Caco-2 (cell line): ENCODE data around the gene MORC3. TPM values are rescaled to one million over a fixed set of nuclear protein-coding genes. Genes with fewer than 3 reads are reported as not detected.

ENCODE experiments used
- BruUV-seq: library from RNA; stranded (reverse); fragments of 400-500 nt; replicated peaks from 2 replicates; lab custom pipeline; 2021; lab: Mats Ljungman, UMichigan
- CTCF ChIA-PET: fragments of 300-600 bp; sonication (Branson Sonifier 250); formaldehyde crosslinking; loops from one replicate; lab custom pipeline; 2022; ENCODE audit warnings: antibody characterized with exemption; lab: Charles Lee
- POLR2A ChIA-PET: fragments of 300-600 bp; sonication (Branson Sonifier 250); formaldehyde crosslinking; loops from one replicate; lab custom pipeline; 2022; ENCODE audit warnings: antibody characterized with exemption; lab: Charles Lee
- DNase-seq, 2 experiments: peaks; one replicate each; pipeline versions ENCODE4 v3.0.0 to v3.0.0-alpha.2; 2020 to 2022
- H3K27me3 ChIP-seq: replicated peaks from 2 replicates; pipeline ENCODE4 v1.6.0; 2011; ENCODE audit warnings: low read length; ENCODE audit not compliant: control insufficient read depth, insufficient read depth
- H3K36me3 ChIP-seq: 2 replicates; pipeline ENCODE4 v1.5.1; 2011; ENCODE audit warnings: low read length; ENCODE audit not compliant: control insufficient read depth, insufficient read depth
- H3K4me1 ChIP-seq: fragments of 250-450 bp; sonication (Bioruptor Pico); 2 replicates; pipeline ENCODE4 v1.5.1; 2020; ENCODE audit warnings: mild to moderate bottlenecking
- H3K4me3 ChIP-seq: 2 replicates; pipeline ENCODE4 v1.5.1; 2011; ENCODE audit warnings: low read depth, mild to moderate bottlenecking, control low read depth, low read length
- H3K9me3 ChIP-seq: fragments of 250-450 bp; sonication (Bioruptor Pico); 2 replicates; pipeline ENCODE4 v1.5.1; 2020; ENCODE audit warnings: mild to moderate bottlenecking, moderate library complexity
- H3K27ac Mint-ChIP-seq: one replicate; pipeline ENCODE4 v1.8.0; 2022; ENCODE audit warnings: mixed read lengths; ENCODE audit not compliant: unreplicated experiment
- H3K27me3 Mint-ChIP-seq: one replicate; pipeline ENCODE4 v1.8.0; 2022; ENCODE audit warnings: mixed read lengths; ENCODE audit not compliant: insufficient read depth, unreplicated experiment
- H3K36me3 Mint-ChIP-seq: one replicate; pipeline ENCODE4 v1.8.0; 2022; ENCODE audit warnings: mild to moderate bottlenecking, mixed read lengths; ENCODE audit not compliant: insufficient read depth, unreplicated experiment
- H3K4me1 Mint-ChIP-seq: one replicate; pipeline ENCODE4 v1.8.0; 2022; ENCODE audit warnings: low read depth, mixed read lengths; ENCODE audit not compliant: unreplicated experiment
- H3K4me3 Mint-ChIP-seq: one replicate; pipeline ENCODE4 v1.8.0; 2022; ENCODE audit warnings: mild to moderate bottlenecking, moderate library complexity, mixed read lengths; ENCODE audit not compliant: unreplicated experiment
- H3K9me3 Mint-ChIP-seq: one replicate; pipeline ENCODE4 v1.8.0; 2022; ENCODE audit warnings: mixed read lengths; ENCODE audit not compliant: unreplicated experiment
- intact Hi-C: fragments of 100-400 bp; cut with micrococcal nuclease; formaldehyde crosslinking; loops from one replicate; pipeline ENCODE4 v1.10.0; 2022; ENCODE audit not compliant: unreplicated experiment
- total RNA-seq: library from RNA; stranded (reverse); gene quantifications from 2 replicates; pipeline ENCODE4 v1.2.3, GENCODE V29; 2022
- TF ChIP-seq, protein P1 (sequence below), 2 experiments: fragments of 200-600 bp in 1 of 2; IDR thresholded peaks; 1 replicate in 1 of 2; 2 replicates in 1 of 2; pipeline versions ENCODE4 v1.5.1 to v1.8.0; 2011 to 2022; ENCODE audit warnings: antibody characterized with exemption in 1 of 2, control low read depth in 1 of 2, inconsistent platforms in 1 of 2, low read depth in 1 of 2, low read length in 1 of 2, mild to moderate bottlenecking in 1 of 2, moderate library complexity in 1 of 2; ENCODE audit not compliant: insufficient read depth in 1 of 2, severe bottlenecking in 1 of 2, unreplicated experiment in 1 of 2

Gene MORC3
- total RNA-seq, 1 experiment from 2014 or later = 23.3 TPM

DNA sequence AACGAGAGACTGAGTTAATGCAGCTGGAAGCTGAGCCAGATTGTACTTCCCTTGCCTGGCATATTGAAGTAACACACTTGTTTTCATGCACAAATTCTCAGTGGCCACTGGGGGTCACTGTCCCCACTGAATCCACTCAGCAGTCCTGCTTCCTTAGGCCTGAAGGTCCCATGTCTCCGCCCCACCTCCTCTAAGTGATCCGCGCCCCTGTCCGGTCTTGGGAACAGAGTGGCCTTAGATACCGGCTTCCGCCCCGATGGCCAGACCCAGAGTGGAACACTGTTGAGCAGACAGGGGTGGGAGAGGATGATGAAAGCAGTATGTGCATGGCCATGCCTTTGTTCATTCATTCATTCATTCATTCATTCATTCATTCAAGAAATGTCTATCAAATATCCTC is 100.0 kb downstream of the MORC3 start:
- Histone ChIP-seq H3K4me1 (no peaks in the 10 kb centered on the region), H3K27me3 (no peaks in the 10 kb centered on the region), H3K36me3 (no peaks in the 10 kb centered on the region), H3K4me3 (no peak overlapping the region), H3K9me3 (no peaks in the 10 kb centered on the region)
- Mint-ChIP-seq H3K9me3 (no peaks in the 10 kb centered on the region), H3K27ac (no peak overlapping the region), H3K27me3 (no peaks in the 10 kb centered on the region), H3K4me3 (no peak overlapping the region), H3K36me3 (peaks cover 11% of the 10 kb centered on the region), H3K4me1 (no peaks in the 10 kb centered on the region)
- TF ChIP-seq, protein P1, sequence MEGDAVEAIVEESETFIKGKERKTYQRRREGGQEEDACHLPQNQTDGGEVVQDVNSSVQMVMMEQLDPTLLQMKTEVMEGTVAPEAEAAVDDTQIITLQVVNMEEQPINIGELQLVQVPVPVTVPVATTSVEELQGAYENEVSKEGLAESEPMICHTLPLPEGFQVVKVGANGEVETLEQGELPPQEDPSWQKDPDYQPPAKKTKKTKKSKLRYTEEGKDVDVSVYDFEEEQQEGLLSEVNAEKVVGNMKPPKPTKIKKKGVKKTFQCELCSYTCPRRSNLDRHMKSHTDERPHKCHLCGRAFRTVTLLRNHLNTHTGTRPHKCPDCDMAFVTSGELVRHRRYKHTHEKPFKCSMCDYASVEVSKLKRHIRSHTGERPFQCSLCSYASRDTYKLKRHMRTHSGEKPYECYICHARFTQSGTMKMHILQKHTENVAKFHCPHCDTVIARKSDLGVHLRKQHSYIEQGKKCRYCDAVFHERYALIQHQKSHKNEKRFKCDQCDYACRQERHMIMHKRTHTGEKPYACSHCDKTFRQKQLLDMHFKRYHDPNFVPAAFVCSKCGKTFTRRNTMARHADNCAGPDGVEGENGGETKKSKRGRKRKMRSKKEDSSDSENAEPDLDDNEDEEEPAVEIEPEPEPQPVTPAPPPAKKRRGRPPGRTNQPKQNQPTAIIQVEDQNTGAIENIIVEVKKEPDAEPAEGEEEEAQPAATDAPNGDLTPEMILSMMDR (IDR thresholded peaks at IDR 0.05; ENCODE audit: insufficient read depth in 1 of 2, low read depth in 1 of 2, low read length in 1 of 2, severe bottlenecking in 1 of 2, unreplicated experiment in 1 of 2) = peak; percentile 65 to 80
- DNase-seq = peak; percentile 77 to 80
- ChIA-PET CTCF (no interaction called here), POLR2A (interaction anchor here (0.6 kb wide), 1 partner anchor 987 kb away, joined by 4 read pairs; no protein-coding TSS in a partner anchor)
- intact Hi-C loops = loop anchor here (1.0 to 5.0 kb wide), 2 partner anchors 60 to 507 kb away; partner anchors contain the start of gene CLDN14
- BruUV-seq = no TSS peak

DNA sequence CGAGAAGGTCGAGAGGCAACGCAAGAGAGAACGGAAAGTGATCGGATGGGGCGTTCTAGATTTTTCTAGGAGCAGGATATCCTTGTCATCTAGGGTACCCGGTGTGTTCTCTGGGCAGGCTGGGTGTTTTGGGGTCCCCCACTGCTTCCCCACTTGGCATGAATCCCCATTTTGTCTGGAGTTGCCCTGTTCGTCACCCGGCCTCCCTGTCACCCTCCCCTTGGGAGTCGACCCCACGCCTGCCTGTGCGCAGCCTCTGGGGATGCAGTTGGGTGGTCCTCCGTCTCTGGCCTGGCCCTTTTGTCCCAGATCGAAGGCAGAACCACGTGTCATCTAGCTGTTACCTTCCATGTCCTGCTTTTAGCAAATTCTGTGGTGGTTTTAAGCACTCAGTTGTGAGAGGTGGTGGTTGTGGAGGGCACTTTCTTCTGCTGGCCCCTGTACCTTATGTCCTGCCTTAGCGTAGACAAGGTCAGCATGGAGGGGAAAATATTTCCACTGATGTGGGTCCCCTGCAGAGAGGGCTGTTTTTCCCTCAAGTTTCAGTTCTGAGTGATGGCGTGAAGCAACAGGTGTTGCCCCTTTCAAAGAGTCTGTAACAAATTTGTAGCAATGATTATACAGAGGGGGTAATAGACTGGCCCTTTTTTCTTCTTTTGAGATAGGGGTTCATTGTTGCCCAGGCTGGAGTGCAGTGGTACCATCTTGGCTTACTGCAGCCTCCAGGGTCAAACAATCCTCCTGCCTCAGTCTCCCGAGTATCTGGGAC is 100.8 kb downstream of the MORC3 start:
- intact Hi-C loops = loop anchor here (1.0 to 5.0 kb wide), 2 partner anchors 60 to 507 kb away; partner anchors contain the start of gene CLDN14
- H3K36me3 ChIP-seq = no peaks in the 10 kb centered on the region
- H3K27ac Mint-ChIP-seq = no peak overlapping the region

DNA sequence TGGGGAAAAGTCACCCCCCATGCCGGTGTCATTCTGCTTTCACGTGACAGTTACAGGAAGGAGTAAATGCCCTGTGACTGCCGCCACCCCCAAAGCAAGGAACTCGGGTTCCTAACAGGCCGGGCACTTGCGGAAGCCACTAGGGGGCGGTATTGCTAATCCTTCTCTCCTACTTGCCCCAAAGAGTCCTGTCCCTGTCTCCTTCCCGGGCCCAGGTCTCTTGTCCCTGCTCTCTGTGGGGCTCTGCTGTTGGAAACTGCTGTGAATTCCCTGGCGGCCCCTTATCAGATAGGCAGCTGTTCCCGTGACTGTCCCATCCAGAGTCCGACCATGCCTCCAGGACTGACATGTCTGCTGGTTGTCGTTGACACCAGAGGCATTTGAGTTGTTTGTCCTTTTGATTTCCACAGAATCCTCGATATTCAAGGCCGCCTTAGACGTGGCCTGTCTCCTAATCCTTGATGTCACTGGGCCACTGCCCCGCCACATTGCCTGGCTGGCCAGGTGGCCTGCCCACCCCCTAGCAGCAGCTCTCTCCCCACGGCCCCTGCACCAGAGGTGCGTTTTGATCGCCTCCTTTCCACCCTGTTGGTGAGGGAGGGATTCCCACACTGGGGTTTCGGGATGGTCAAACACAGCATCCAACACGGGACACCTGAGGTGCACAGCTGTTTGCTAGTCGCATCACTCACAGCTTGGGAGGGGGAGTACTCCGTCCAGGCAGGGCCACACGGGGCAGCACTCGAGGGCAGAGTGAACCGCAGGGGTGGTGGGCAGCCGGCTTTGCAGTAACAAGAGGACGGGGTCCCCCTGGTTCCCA is 102.5 kb downstream of the MORC3 start:
- Mint-ChIP-seq H3K4me1 (no peaks in the 10 kb centered on the region), H3K27me3 (no peaks in the 10 kb centered on the region), H3K27ac (no peak overlapping the region), H3K9me3 (no peaks in the 10 kb centered on the region), H3K36me3 (no peaks in the 10 kb centered on the region), H3K4me3 (no peak overlapping the region)
- ChIA-PET POLR2A (no interaction called here), CTCF (no interaction called here)
- Histone ChIP-seq H3K4me3 (no peak overlapping the region), H3K9me3 (no peaks in the 10 kb centered on the region), H3K4me1 (no peaks in the 10 kb centered on the region), H3K36me3 (no peaks in the 10 kb centered on the region), H3K27me3 (no peaks in the 10 kb centered on the region)
- BruUV-seq = no TSS peak
- intact Hi-C loops = loop anchor here (5.0 kb wide), 1 partner anchor 505 kb away; no protein-coding TSS in a partner anchor
- DNase-seq = peak; percentile 46 to 60
- TF ChIP-seq, protein P1 (IDR thresholded peaks at IDR 0.05; ENCODE audit: insufficient read depth in 1 of 2, low read depth in 1 of 2, low read length in 1 of 2, severe bottlenecking in 1 of 2, unreplicated experiment in 1 of 2) = peak; percentile 52 to 57

More for the DNA sequence above, 100.8 kb downstream of the MORC3 start:
- H3K4me1 Mint-ChIP-seq = no peaks in the 10 kb centered on the region
- Histone ChIP-seq H3K27me3 (no peaks in the 10 kb centered on the region), H3K4me3 (no peak overlapping the region), H3K4me1 (no peaks in the 10 kb centered on the region), H3K9me3 (no peaks in the 10 kb centered on the region)
- ChIA-PET POLR2A (no interaction called here), CTCF (no interaction called here)
- DNase-seq = peak in 1 of 2 experiments; percentile 3
- H3K27me3 Mint-ChIP-seq = no peaks in the 10 kb centered on the region
- no peak overlapping the region for H3K4me3 Mint-ChIP-seq
- peaks cover 11% of the 10 kb centered on the region for H3K36me3 Mint-ChIP-seq
- TF ChIP-seq, protein P1 (IDR thresholded peaks at IDR 0.05; ENCODE audit: insufficient read depth in 1 of 2, low read depth in 1 of 2, low read length in 1 of 2, severe bottlenecking in 1 of 2, unreplicated experiment in 1 of 2) = no peak
- no peaks in the 10 kb centered on the region for H3K9me3 Mint-ChIP-seq
- BruUV-seq = no TSS peak
